AG09319 (cell line): ENCODE data around the gene XRCC3.

Source experiments
- DNase-seq: peaks from one replicate; pipeline ENCODE4 v3.0.0-alpha.2; 2010; ENCODE audit warnings: low read depth; ENCODE audit errors: extremely low read depth
- TF ChIP-seq, protein P1 (sequence below): IDR thresholded peaks from 2 replicates; pipeline ENCODE4 v1.5.1; 2011; ENCODE audit warnings: low read depth, mild to moderate bottlenecking, inconsistent platforms, low read length, moderate library complexity

XRCC3 gene

DNA sequence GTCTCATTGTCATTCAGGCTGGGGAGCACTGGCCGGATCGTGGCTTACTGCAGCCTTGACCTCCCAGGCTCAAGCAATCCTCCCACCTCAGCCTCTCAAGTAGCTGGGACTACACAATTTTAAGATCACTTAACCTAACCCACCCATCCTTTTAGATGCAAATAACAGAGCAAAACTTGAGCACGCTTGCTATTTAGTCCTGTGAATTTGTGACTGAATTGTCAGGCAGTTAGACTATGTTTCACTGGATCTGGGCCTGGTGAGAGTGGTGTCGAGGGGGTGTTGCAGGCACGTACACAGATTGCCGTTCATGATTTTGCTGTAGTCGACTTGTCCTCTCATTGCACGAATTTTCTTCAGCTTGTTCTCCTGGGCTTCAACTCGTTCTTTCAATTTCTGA lies 38.5 kb upstream of the XRCC3 start:
- DNase-seq, result no peak
- TF ChIP-seq, protein P1, sequence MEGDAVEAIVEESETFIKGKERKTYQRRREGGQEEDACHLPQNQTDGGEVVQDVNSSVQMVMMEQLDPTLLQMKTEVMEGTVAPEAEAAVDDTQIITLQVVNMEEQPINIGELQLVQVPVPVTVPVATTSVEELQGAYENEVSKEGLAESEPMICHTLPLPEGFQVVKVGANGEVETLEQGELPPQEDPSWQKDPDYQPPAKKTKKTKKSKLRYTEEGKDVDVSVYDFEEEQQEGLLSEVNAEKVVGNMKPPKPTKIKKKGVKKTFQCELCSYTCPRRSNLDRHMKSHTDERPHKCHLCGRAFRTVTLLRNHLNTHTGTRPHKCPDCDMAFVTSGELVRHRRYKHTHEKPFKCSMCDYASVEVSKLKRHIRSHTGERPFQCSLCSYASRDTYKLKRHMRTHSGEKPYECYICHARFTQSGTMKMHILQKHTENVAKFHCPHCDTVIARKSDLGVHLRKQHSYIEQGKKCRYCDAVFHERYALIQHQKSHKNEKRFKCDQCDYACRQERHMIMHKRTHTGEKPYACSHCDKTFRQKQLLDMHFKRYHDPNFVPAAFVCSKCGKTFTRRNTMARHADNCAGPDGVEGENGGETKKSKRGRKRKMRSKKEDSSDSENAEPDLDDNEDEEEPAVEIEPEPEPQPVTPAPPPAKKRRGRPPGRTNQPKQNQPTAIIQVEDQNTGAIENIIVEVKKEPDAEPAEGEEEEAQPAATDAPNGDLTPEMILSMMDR, result no peak

DNA sequence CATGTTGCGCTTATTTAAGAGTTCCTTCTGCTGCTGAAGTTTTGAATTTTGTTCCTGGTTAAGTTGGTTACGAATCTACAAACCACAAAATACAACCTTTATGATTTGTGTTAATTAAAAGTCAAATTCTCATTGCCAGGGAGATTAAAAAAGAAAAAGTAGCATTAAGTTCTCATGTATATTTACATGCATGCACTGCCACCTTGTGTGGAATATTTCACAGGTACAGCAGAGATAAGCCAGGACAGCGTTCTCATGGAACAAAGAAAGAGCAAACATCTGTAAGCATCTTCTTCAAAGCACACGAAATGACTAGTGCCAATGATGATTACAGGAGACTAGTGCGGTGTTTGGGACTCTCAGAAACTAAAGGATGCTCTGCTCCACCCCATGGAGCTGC lies 34.6 kb upstream of the XRCC3 start:
- DNase-seq, result no peak
- TF ChIP-seq, protein P1, result no peak

DNA sequence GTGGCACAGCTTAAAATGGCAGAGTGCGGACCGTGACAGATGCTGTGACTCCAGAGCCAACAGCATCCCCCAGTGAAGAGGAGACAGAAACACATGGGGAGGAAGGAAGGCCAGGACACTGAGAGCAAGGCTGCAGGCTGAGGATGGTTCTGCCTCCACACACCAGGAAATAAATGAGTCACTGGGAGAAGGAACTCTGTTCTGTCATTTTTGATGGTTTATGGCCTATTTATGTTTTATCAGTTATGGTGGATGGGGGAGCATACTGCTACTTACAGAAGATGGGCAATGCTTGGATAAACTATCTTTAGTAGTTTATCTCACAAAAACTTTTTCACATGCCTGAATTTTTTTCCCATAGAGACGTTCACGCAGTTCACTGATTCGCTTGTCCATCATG lies 34.2 kb upstream of the XRCC3 start:
- TF ChIP-seq, protein P1, result no peak

GRCh38 chr14:103748534-103748857 lies 33.2 kb upstream of the XRCC3 start:
- no peak for DNase-seq
- TF ChIP-seq, protein P1, result no peak

More for the DNA sequence above, 34.2 kb upstream of the XRCC3 start:
- no peak for DNase-seq

- no peak for DNase-seq
- TF ChIP-seq, protein P1, result no peak
These were observed 31.4 kb upstream of the XRCC3 start for GRCh38 chr14:103746701-103747100.

- no peak for DNase-seq
- TF ChIP-seq, protein P1, result no peak
These were observed 30.2 kb upstream of the XRCC3 start for GRCh38 chr14:103745424-103745823.

- TF ChIP-seq, protein P1, result no peak
These were observed 29.6 kb upstream of the XRCC3 start for GRCh38 chr14:103744621-103745395.

More at GRCh38 chr14:103744621-103745395, 29.6 kb upstream of the XRCC3 start:
- no peak for DNase-seq
